Suprapubic skin (tissue), 3 donors: Measurements from ENCODE around the gene PPP1R1A.

Experiments
- POLR2AphosphoS5 ChIP-seq, 3 donors: sonication (generic); formaldehyde crosslinking; IDR thresholded peaks; one replicate each; pipeline ENCODE4 v1.6.1; 2017; ENCODE audit warnings: antibody characterized with exemption in 3 of 3
- TF ChIP-seq, protein P1 (sequence below), 2 donors: fragments of 200-600 bp in 1 of 2; fragments of 450-650 bp in 1 of 2; sonication (generic) in 1 of 2; IDR thresholded peaks; one replicate each; pipeline ENCODE4 v1.5.1; 2016 to 2019; ENCODE audit warnings: antibody characterized with exemption in 2 of 2, mild to moderate bottlenecking in 1 of 2, moderate library complexity in 1 of 2

DNA sequence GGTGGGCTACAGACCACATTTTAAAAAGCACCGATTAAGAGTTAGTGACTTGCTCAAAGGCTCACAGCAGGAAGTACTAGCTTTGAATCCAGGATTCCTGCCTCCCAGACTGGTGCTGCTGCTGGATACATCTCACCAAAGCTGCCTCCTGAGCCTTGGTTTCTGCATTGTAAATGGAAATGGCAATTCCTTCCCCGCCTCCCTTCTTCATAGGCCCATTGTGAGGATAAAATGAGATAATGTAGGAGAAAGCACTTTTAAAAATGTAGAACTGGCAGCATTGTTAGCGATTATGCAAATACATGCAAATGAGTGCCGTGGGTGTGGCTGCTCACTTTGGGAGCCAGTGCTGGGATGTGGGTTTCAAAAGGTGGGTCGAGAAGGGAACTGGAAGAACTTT, 23.7 kb downstream of the PPP1R1A start:
- TF ChIP-seq, protein P1, sequence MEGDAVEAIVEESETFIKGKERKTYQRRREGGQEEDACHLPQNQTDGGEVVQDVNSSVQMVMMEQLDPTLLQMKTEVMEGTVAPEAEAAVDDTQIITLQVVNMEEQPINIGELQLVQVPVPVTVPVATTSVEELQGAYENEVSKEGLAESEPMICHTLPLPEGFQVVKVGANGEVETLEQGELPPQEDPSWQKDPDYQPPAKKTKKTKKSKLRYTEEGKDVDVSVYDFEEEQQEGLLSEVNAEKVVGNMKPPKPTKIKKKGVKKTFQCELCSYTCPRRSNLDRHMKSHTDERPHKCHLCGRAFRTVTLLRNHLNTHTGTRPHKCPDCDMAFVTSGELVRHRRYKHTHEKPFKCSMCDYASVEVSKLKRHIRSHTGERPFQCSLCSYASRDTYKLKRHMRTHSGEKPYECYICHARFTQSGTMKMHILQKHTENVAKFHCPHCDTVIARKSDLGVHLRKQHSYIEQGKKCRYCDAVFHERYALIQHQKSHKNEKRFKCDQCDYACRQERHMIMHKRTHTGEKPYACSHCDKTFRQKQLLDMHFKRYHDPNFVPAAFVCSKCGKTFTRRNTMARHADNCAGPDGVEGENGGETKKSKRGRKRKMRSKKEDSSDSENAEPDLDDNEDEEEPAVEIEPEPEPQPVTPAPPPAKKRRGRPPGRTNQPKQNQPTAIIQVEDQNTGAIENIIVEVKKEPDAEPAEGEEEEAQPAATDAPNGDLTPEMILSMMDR (IDR thresholded peaks at IDR 0.05), result no peak
- TF ChIP-seq POLR2AphosphoS5 (IDR thresholded peaks at IDR 0.05), result no peak
